Liver (tissue), 9 donors: ENCODE data around the gene FBF1. TPM values are rescaled to one million over a fixed set of nuclear protein-coding genes. Genes with fewer than 3 reads are reported as not detected.

ENCODE experiments used
- DNase-seq: peaks from one replicate; pipeline ENCODE4 v3.0.0-alpha.2; 2017; ENCODE audit warnings: low spot score
- H3K27ac ChIP-seq, 2 donors: one replicate each; pipeline ENCODE4 v1.7.0; 2013; ENCODE audit warnings: inconsistent platforms in 2 of 2, low read length in 2 of 2, control low read depth in 1 of 2, low read depth in 1 of 2, mild to moderate bottlenecking in 1 of 2
- H3K27me3 ChIP-seq, 4 donors: one replicate each; pipeline versions ENCODE4 v1.6.1 to v1.7.0; 2013; ENCODE audit warnings: low read length in 3 of 4, inconsistent platforms in 1 of 4, mild to moderate bottlenecking in 1 of 4, moderate library complexity in 1 of 4; ENCODE audit not compliant: control insufficient read depth in 4 of 4, insufficient read depth in 4 of 4
- H3K36me3 ChIP-seq, 4 donors: one replicate each; pipeline versions ENCODE4 v1.6.1 to v1.7.0; 2013; ENCODE audit warnings: low read length in 3 of 4, mild to moderate bottlenecking in 3 of 4, low read depth in 1 of 4, moderate library complexity in 1 of 4; ENCODE audit not compliant: control insufficient read depth in 4 of 4, insufficient read depth in 3 of 4
- H3K4me1 ChIP-seq, 4 donors: one replicate each; pipeline versions ENCODE4 v1.6.1 to v1.7.0; 2013; ENCODE audit warnings: low read length in 3 of 4, mild to moderate bottlenecking in 3 of 4, moderate library complexity in 1 of 4; ENCODE audit not compliant: control insufficient read depth in 4 of 4, insufficient read depth in 4 of 4
- H3K4me3 ChIP-seq, 3 donors: one replicate each; pipeline versions ENCODE4 v1.6.1 to v1.7.0; 2013; ENCODE audit warnings: low read length in 3 of 3, control low read depth in 1 of 3, low read depth in 1 of 3, mild to moderate bottlenecking in 1 of 3
- H3K9ac ChIP-seq, 2 donors: one replicate each; pipeline ENCODE4 v1.7.0; 2013; ENCODE audit warnings: low read length in 2 of 2, mild to moderate bottlenecking in 2 of 2, moderate library complexity in 2 of 2, control low read depth in 1 of 2, low read depth in 1 of 2
- H3K9me3 ChIP-seq, 4 donors: one replicate each; pipeline versions ENCODE4 v1.6.1 to v1.7.0; 2013; ENCODE audit warnings: low read length in 3 of 4; ENCODE audit not compliant: control insufficient read depth in 4 of 4
- EGR1 ChIP-seq, 2 donors: IDR thresholded peaks; 2 replicates each; pipeline ENCODE4 v1.6.1; 2016 to 2018; ENCODE audit warnings: antibody characterized with exemption in 2 of 2, low read depth in 2 of 2
- FOXA1 ChIP-seq: IDR thresholded peaks from 2 replicates; pipeline ENCODE4 v1.6.1; 2016; ENCODE audit warnings: antibody characterized with exemption
- FOXA2 ChIP-seq: IDR thresholded peaks from 2 replicates; pipeline ENCODE4 v1.6.1; 2016; ENCODE audit warnings: antibody characterized with exemption
- GABPA ChIP-seq, 2 donors: IDR thresholded peaks in 1 of 2; conservative IDR thresholded peaks in 1 of 2; 2 replicates each; pipeline ENCODE4 v1.6.1; 2016; ENCODE audit warnings: antibody characterized with exemption in 2 of 2, mild to moderate bottlenecking in 1 of 2, moderate library complexity in 1 of 2
- HNF4A ChIP-seq, 2 donors: conservative IDR thresholded peaks; 2 replicates each; pipeline ENCODE4 v1.6.1; 2016; ENCODE audit warnings: antibody characterized with exemption in 2 of 2, mild to moderate bottlenecking in 2 of 2
- HNF4G ChIP-seq: IDR thresholded peaks from 2 replicates; pipeline ENCODE4 v1.6.1; 2016; ENCODE audit warnings: antibody characterized with exemption
- JUND ChIP-seq, 2 donors: IDR thresholded peaks; 2 replicates each; pipeline ENCODE4 v1.6.1; 2016; ENCODE audit warnings: antibody characterized with exemption in 2 of 2
- NR2F2 ChIP-seq: IDR thresholded peaks from 2 replicates; pipeline ENCODE4 v1.6.1; 2016; ENCODE audit warnings: antibody characterized with exemption
- RAD21 ChIP-seq, 2 donors: IDR thresholded peaks; 2 replicates each; pipeline ENCODE4 v1.6.1; 2016; ENCODE audit warnings: antibody characterized with exemption in 2 of 2, mild to moderate bottlenecking in 2 of 2
- RXRA ChIP-seq, 2 donors: IDR thresholded peaks; 2 replicates each; pipeline ENCODE4 v1.6.1; 2017 to 2018; ENCODE audit warnings: antibody characterized with exemption in 2 of 2, mild to moderate bottlenecking in 1 of 2
- SP1 ChIP-seq: IDR thresholded peaks from 2 replicates; pipeline ENCODE4 v1.6.1; 2018; ENCODE audit warnings: antibody characterized with exemption, mild to moderate bottlenecking
- TAF1 ChIP-seq: conservative IDR thresholded peaks from 2 replicates; pipeline ENCODE4 v1.6.1; 2016; ENCODE audit warnings: antibody characterized with exemption, mild to moderate bottlenecking
- YY1 ChIP-seq: IDR thresholded peaks from 2 replicates; pipeline ENCODE4 v1.6.1; 2016; ENCODE audit warnings: antibody characterized with exemption, mild to moderate bottlenecking
- WGBS: extraction: QIAGEN DNeasy Blood & Tissue Kit; methylation state at CpG from one replicate; pipeline ENCODE4 v1.1.7; 2013; 5-methylcytosine and 5-hydroxymethylcytosine counted together
- polyA plus RNA-seq, 2 donors: library from polyadenylated mRNA; stranded (reverse) in 1 of 2; unstranded in 1 of 2; fragments of 200-250 nt in 1 of 2; fragments of >200 nt in 1 of 2; fragmentation: Nextera tagmentation in 1 of 2; extraction: Ambion mirVana in 1 of 2; gene quantifications; one replicate each; pipeline versions ENCODE4 v1.2.1 to v1.2.3, GENCODE V29; 2013 to 2015
- total RNA-seq, 2 donors: library from RNA; depleted of rRNA; stranded (reverse); fragments of >200 nt; gene quantifications; one replicate each; pipeline ENCODE4 v1.2.3, GENCODE V29; 2014
- TF ChIP-seq, protein P1 (sequence below): fragments of 150-350 bp; IDR thresholded peaks from 2 replicates; pipeline ENCODE4 v1.5.1; 2017; ENCODE audit warnings: improper control_type of control experiment, low read depth, low read length; ENCODE audit not compliant: missing input control
- TF ChIP-seq, protein P2 (sequence below): IDR thresholded peaks from 2 replicates; pipeline ENCODE4 v1.6.1; 2016; ENCODE audit warnings: antibody characterized with exemption
- TF ChIP-seq, protein P3 (sequence below): IDR thresholded peaks from 2 replicates; pipeline ENCODE4 v1.6.1; 2016; ENCODE audit warnings: antibody characterized with exemption, mild to moderate bottlenecking
- TF ChIP-seq, protein P4 (sequence below): IDR thresholded peaks from 2 replicates; pipeline ENCODE4 v1.6.1; 2016; ENCODE audit warnings: antibody characterized with exemption
- TF ChIP-seq, protein P5 (sequence below): IDR thresholded peaks from 2 replicates; pipeline ENCODE4 v1.6.1; 2016; ENCODE audit warnings: antibody characterized with exemption
- donor health status: healthy.
- donor health status: healthy.
- donor health status: healthy.
- donor health status: healthy.
- donor health status: healthy.

FBF1 gene
- total and polyA plus RNA-seq, 4 donors = 0.39 to 5.6 (median 1.7) TPM

DNA sequence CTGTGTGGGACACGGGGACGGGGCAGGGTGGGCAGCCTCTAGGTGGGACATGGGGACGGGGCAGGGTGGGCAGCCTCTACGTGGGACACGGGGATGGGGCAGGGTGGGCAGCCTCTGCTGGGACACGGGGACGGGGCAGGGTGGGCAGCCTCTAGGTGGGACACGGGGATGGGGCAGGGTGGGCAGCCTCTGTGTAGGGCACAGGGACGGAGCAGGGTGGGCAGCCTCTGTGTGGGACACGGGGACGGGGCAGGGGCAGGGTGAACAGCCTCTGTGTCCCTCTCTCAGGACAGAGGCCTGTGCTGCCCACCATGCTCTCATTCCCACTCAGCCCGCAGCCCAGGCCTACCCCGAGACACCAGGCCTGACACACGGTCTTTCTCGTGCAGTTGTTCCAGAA, 19.2 kb downstream of the FBF1 start:
- no peaks in the 10 kb centered on the region for H3K9me3 ChIP-seq
- no peak overlapping the region for H3K27ac ChIP-seq
- no peak overlapping the region for H3K4me3 ChIP-seq
- TF ChIP-seq HNF4A (conservative IDR thresholded peaks at IDR 0.05) (no peak), EGR1 (IDR thresholded peaks at IDR 0.05; ENCODE audit: low read depth in 2 of 2) (no peak), RXRA (IDR thresholded peaks at IDR 0.05) (no peak), JUND (IDR thresholded peaks at IDR 0.05) (no peak), RAD21 (IDR thresholded peaks at IDR 0.05) (no peak), HNF4G (no peak), TAF1 (no peak), YY1 (no peak)
- TF ChIP-seq, protein P1, sequence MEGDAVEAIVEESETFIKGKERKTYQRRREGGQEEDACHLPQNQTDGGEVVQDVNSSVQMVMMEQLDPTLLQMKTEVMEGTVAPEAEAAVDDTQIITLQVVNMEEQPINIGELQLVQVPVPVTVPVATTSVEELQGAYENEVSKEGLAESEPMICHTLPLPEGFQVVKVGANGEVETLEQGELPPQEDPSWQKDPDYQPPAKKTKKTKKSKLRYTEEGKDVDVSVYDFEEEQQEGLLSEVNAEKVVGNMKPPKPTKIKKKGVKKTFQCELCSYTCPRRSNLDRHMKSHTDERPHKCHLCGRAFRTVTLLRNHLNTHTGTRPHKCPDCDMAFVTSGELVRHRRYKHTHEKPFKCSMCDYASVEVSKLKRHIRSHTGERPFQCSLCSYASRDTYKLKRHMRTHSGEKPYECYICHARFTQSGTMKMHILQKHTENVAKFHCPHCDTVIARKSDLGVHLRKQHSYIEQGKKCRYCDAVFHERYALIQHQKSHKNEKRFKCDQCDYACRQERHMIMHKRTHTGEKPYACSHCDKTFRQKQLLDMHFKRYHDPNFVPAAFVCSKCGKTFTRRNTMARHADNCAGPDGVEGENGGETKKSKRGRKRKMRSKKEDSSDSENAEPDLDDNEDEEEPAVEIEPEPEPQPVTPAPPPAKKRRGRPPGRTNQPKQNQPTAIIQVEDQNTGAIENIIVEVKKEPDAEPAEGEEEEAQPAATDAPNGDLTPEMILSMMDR = no peak
- TF ChIP-seq, protein P2, sequence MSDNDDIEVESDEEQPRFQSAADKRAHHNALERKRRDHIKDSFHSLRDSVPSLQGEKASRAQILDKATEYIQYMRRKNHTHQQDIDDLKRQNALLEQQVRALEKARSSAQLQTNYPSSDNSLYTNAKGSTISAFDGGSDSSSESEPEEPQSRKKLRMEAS = no peak
- H3K27me3 ChIP-seq = no peaks in the 10 kb centered on the region
- H3K9ac ChIP-seq = no peak overlapping the region
- peaks cover 0 to 17% (median 14%) of the 10 kb centered on the region in 4 donors for H3K4me1 ChIP-seq
- WGBS = 96% methylated on average over 15 of the region's 15 CpGs
- H3K36me3 ChIP-seq = no peaks in the 10 kb centered on the region
- DNase-seq = no peak

DNA sequence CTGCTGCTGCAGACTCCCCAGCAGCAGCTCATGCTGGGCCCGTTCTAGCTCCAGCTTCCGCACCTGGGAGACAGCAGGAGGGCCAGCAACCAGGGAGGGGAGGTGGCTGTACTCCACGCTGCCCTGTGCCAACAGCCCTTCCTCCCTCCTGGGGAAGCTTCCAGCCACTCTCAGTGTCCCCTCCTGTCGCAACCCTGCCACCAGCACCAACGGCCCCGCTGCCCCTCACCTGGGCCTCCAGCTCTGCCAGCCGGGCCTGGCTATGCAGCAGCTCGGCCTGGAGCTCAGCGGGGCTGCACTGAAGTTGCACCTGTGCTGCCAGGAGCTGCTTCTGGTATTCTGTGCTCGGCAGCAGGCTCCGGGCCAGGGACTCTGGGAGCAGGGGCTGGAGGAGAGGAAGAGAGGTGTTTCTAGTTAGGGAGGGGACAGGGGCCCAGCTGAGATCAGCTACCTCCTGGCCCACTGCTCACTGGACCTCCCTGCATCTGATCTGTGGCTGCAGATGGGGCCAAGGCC, 20.7 kb downstream of the FBF1 start:
- WGBS = 90% methylated on average over 11 of the region's 11 CpGs
- H3K4me3 ChIP-seq = no peak overlapping the region
- no peaks in the 10 kb centered on the region for H3K36me3 ChIP-seq
- no peak overlapping the region for H3K27ac ChIP-seq
- no peak overlapping the region for H3K9ac ChIP-seq
- H3K27me3 ChIP-seq = no peaks in the 10 kb centered on the region
- peaks cover 0 to 17% (median 14%) of the 10 kb centered on the region in 4 donors for H3K4me1 ChIP-seq
- DNase-seq = no peak
- TF ChIP-seq, protein P3, sequence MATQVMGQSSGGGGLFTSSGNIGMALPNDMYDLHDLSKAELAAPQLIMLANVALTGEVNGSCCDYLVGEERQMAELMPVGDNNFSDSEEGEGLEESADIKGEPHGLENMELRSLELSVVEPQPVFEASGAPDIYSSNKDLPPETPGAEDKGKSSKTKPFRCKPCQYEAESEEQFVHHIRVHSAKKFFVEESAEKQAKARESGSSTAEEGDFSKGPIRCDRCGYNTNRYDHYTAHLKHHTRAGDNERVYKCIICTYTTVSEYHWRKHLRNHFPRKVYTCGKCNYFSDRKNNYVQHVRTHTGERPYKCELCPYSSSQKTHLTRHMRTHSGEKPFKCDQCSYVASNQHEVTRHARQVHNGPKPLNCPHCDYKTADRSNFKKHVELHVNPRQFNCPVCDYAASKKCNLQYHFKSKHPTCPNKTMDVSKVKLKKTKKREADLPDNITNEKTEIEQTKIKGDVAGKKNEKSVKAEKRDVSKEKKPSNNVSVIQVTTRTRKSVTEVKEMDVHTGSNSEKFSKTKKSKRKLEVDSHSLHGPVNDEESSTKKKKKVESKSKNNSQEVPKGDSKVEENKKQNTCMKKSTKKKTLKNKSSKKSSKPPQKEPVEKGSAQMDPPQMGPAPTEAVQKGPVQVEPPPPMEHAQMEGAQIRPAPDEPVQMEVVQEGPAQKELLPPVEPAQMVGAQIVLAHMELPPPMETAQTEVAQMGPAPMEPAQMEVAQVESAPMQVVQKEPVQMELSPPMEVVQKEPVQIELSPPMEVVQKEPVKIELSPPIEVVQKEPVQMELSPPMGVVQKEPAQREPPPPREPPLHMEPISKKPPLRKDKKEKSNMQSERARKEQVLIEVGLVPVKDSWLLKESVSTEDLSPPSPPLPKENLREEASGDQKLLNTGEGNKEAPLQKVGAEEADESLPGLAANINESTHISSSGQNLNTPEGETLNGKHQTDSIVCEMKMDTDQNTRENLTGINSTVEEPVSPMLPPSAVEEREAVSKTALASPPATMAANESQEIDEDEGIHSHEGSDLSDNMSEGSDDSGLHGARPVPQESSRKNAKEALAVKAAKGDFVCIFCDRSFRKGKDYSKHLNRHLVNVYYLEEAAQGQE = no peak
- no peaks in the 10 kb centered on the region for H3K9me3 ChIP-seq

DNA sequence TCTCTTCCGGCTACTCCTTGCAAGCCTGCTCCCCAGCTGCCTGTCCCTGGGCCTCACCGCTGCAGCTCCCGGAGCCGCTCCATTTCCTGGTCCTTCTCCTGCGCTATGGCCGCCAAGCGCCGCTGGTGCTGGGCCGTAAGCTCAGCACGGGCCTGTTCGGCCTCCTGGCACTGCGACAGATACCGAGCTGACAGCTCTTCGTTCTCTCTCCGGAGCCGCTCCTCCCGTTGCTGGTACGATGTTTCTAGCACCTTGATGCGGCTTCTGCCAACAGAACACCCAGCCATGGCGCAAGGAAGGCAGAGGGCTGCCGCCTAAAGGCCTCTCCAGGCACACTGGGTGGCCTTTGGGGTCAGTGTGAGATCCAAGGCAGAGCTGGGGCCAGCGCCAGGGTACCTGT, 21.2 kb downstream of the FBF1 start:
- no peak overlapping the region for H3K27ac ChIP-seq
- 97% methylated on average over 22 of the region's 22 CpGs for whole genome bisulfite sequencing
- H3K9ac ChIP-seq = no peak overlapping the region
- H3K4me1 ChIP-seq = peaks cover 0 to 17% (median 14%) of the 10 kb centered on the region in 4 donors
- H3K9me3 ChIP-seq = no peaks in the 10 kb centered on the region
- no peak overlapping the region for H3K4me3 ChIP-seq
- H3K27me3 ChIP-seq = no peaks in the 10 kb centered on the region
- DNase-seq = no peak
- no peaks in the 10 kb centered on the region for H3K36me3 ChIP-seq
- TF ChIP-seq EGR1 (IDR thresholded peaks at IDR 0.05; ENCODE audit: low read depth in 2 of 2) (no peak), NR2F2 (no peak), JUND (IDR thresholded peaks at IDR 0.05) (no peak), HNF4G (no peak), RAD21 (IDR thresholded peaks at IDR 0.05) (no peak), FOXA2 (no peak), SP1 (no peak), RXRA (IDR thresholded peaks at IDR 0.05) (no peak), YY1 (no peak), FOXA1 (no peak), GABPA (IDR thresholded peaks at IDR 0.05 in 1 of 2, conservative IDR thresholded peaks at IDR 0.05 in 1 of 2) (no peak)
- TF ChIP-seq, protein P1 = no peak
- TF ChIP-seq, protein P4, sequence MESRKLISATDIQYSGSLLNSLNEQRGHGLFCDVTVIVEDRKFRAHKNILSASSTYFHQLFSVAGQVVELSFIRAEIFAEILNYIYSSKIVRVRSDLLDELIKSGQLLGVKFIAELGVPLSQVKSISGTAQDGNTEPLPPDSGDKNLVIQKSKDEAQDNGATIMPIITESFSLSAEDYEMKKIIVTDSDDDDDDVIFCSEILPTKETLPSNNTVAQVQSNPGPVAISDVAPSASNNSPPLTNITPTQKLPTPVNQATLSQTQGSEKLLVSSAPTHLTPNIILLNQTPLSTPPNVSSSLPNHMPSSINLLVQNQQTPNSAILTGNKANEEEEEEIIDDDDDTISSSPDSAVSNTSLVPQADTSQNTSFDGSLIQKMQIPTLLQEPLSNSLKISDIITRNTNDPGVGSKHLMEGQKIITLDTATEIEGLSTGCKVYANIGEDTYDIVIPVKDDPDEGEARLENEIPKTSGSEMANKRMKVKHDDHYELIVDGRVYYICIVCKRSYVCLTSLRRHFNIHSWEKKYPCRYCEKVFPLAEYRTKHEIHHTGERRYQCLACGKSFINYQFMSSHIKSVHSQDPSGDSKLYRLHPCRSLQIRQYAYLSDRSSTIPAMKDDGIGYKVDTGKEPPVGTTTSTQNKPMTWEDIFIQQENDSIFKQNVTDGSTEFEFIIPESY = no peak
- TF ChIP-seq, protein P5, sequence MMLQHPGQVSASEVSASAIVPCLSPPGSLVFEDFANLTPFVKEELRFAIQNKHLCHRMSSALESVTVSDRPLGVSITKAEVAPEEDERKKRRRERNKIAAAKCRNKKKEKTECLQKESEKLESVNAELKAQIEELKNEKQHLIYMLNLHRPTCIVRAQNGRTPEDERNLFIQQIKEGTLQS = no peak
- TF ChIP-seq, protein P2 = no peak
